Heart right ventricle (tissue), 16 donors: ENCODE data around the gene SLC15A2. TPM values are rescaled to one million over a fixed set of nuclear protein-coding genes. Genes with fewer than 3 reads are reported as not detected.

Experiments used
- ATAC-seq, 8 donors: fragments of 200-7000 bp; cut with Tn5 transposase; one replicate each; pipeline ENCODE4 v1.9.1; 2020; ENCODE audit warnings: mild to moderate bottlenecking in 8 of 8, moderate library complexity in 8 of 8, moderate number of reproducible peaks in 1 of 8
- DNase-seq, 2 donors: peaks; one replicate each; pipeline ENCODE4 v3.0.0-alpha.2; 2020
- H3K27ac ChIP-seq, 10 donors: fragments of 200-600 bp; sonication (generic) in 2 of 10; one replicate each; pipeline versions ENCODE4 v1.5.0 to v1.8.0; 2020 to 2022; ENCODE audit warnings: mild to moderate bottlenecking in 3 of 10
- H3K27me3 ChIP-seq, 7 donors: fragments of 200-600 bp; one replicate each; pipeline ENCODE4 v1.8.0; 2021 to 2022; ENCODE audit warnings: mild to moderate bottlenecking in 2 of 7
- H3K36me3 ChIP-seq, 9 donors: fragments of 200-600 bp; sonication (generic) in 1 of 9; one replicate each; pipeline versions ENCODE4 v1.5.0 to v1.8.0; 2020 to 2022; ENCODE audit warnings: mild to moderate bottlenecking in 2 of 9
- H3K4me1 ChIP-seq, 9 donors: fragments of 200-600 bp; sonication (generic) in 1 of 9; one replicate each; pipeline versions ENCODE4 v1.5.0 to v1.8.0; 2020 to 2022; ENCODE audit warnings: mild to moderate bottlenecking in 4 of 9
- H3K4me3 ChIP-seq, 10 donors: fragments of 200-600 bp; sonication (generic) in 2 of 10; one replicate each; pipeline versions ENCODE4 v1.5.0 to v1.8.0; 2020 to 2022; ENCODE audit warnings: mild to moderate bottlenecking in 7 of 10, moderate library complexity in 2 of 10
- H3K9me3 ChIP-seq, 11 donors: fragments of 200-600 bp in 10 of 11; sonication (generic) in 2 of 11; one replicate each; pipeline versions ENCODE4 v1.5.0 to v1.8.0; 2013 to 2022; ENCODE audit warnings: mild to moderate bottlenecking in 2 of 11, control low read depth in 1 of 11, moderate library complexity in 1 of 11
- CTCF ChIP-seq, 9 donors: fragments of 200-600 bp; sonication (generic) in 2 of 9; IDR thresholded peaks; one replicate each; pipeline versions ENCODE4 v1.5.0 to v1.8.0; 2021 to 2022; ENCODE audit warnings: antibody characterized with exemption in 9 of 9, mild to moderate bottlenecking in 5 of 9, moderate library complexity in 1 of 9
- WGBS, 2 donors: extraction: QIAGEN DNeasy Blood & Tissue Kit; methylation state at CpG; one replicate each; pipeline ENCODE4 v1.1.7; 2013; ENCODE audit warnings: inconsistent platforms in 1 of 2; 5-methylcytosine and 5-hydroxymethylcytosine counted together
- intact Hi-C, 10 donors: fragments of 100-400 bp; cut with DNase I; formaldehyde crosslinking; loops; one replicate each; pipeline versions ENCODE4 v1.11.1 to v1.14.2; 2022
- polyA plus RNA-seq, 2 donors: library from polyadenylated mRNA; stranded (reverse); fragments of 200-250 nt; gene quantifications; one replicate each; pipeline ENCODE4 v1.2.3, GENCODE V29; 2013
- total RNA-seq, 10 donors: library from RNA; stranded (reverse); fragmentation: NEBNext Ultra II Directional in 3 of 10; extraction: Animal tissue kit (Norgen Biotek cat#: 25700) in 3 of 10; gene quantifications; one replicate each; pipeline versions ENCODE4 v1.2.1 to v1.2.4, GENCODE V29; 2021 to 2023
- donor health status: Arrhythmogenic right ventricular cardiomyopathy.
- donor health status: ischemic (EF 13 %, LVEDD 7.1; RV severe dilation, severe dysfunction).
- donor health status: healthy with polysubstance abuse.
- donor health status: DM: no; HTN: yes; CAD: no.
- donor health status: DM: no; HTN: no; CAD: no.
- donor health status: ischemic (EF 25% LVEDD 6.9; RV normal size, moderate dysfunction).
- donor health status: ischemic (EF 25% LVEDD 5.7; RV mildly dilated, moderate dysfunction).
- donor health status: healthy.
- donor health status: DM: yes; HTN: yes; CAD: no.
- donor health status: Ischemic cardiomyopathy.
- donor health status: ischemic (EF 35%, LVEDD 5.7; RV mildly dilated, moderate dysfunction).
- donor health status: nonischemic (EF 11% LVEDD 7.7; RV severe dilation, severe dysfunction).
- donor health status: DM: yes; HTN: yes; CAD: no.
- donor health status: PGD.
- donor health status: ischemic (EF 29% LVEDD 5.4; RV normal size, mild dysfunction).
- donor health status: nonischemic (EF 23%, LVEDD 6.1; RV moderate dilation, normal function).

SLC15A2 gene
- total and polyA plus RNA-seq, 12 donors = 0.45 to 14.9 (median 3.9) TPM

- Histone ChIP-seq H3K4me3 (no peak overlapping the region), H3K27me3 (no peaks in the 10 kb centered on the region), H3K27ac (no peak overlapping the region), H3K9me3 (peaks cover 0 to 28% (median 6%) of the 10 kb centered on the region in 11 donors), H3K4me1 (peaks cover 0 to 6% (median 0%) of the 10 kb centered on the region in 9 donors), H3K36me3 (no peaks in the 10 kb centered on the region)
- DNase-seq = no peak
- intact Hi-C loops = no loop called here
- ATAC-seq = no peak
- no peak for TF ChIP-seq CTCF (IDR thresholded peaks at IDR 0.05)
- 96% methylated on average over 1 of the region's 1 CpG for WGBS, 2 donors
These were observed 82.5 kb downstream of the SLC15A2 start for GRCh38 chr3:121976727-121977126.

- TF ChIP-seq CTCF (IDR thresholded peaks at IDR 0.05) = no peak
- H3K27ac ChIP-seq = no peak overlapping the region
- H3K4me3 ChIP-seq = no peak overlapping the region
- H3K27me3 ChIP-seq = no peaks in the 10 kb centered on the region
- DNase-seq (no peak), ATAC-seq (no peak)
- H3K9me3 ChIP-seq = peaks cover 0 to 47% (median 13%) of the 10 kb centered on the region in 11 donors
- H3K36me3 ChIP-seq = no peaks in the 10 kb centered on the region
- intact Hi-C loops = no loop called here
- H3K4me1 ChIP-seq = peaks cover 0 to 6% (median 0%) of the 10 kb centered on the region in 9 donors
- 76 to 90% methylated on average over 2 of the region's 2 CpGs for WGBS, 2 donors
These were observed 85.0 kb downstream of the SLC15A2 start for GRCh38 chr3:121979246-121979645.

- H3K4me1 ChIP-seq = peaks cover 0 to 6% (median 0%) of the 10 kb centered on the region in 9 donors
- H3K27ac ChIP-seq = peak overlapping the region in 1 of 10 donors; percentile 27
- no peak for DNase-seq
- H3K9me3 ChIP-seq = peaks cover 0 to 44% (median 13%) of the 10 kb centered on the region in 11 donors
- no peaks in the 10 kb centered on the region for H3K27me3 ChIP-seq
- no peak overlapping the region for H3K4me3 ChIP-seq
- no peak for TF ChIP-seq CTCF (IDR thresholded peaks at IDR 0.05)
- intact Hi-C loops = no loop called here
- no peaks in the 10 kb centered on the region for H3K36me3 ChIP-seq
- ATAC-seq = no peak
These were observed 85.7 kb downstream of the SLC15A2 start for GRCh38 chr3:121979734-121980449.

GRCh38 chr3:121980450-121980796 is 86.2 kb downstream of the SLC15A2 start:
- H3K4me1 ChIP-seq = peaks cover 0 to 6% (median 0%) of the 10 kb centered on the region in 9 donors
- 76 to 83% methylated on average over 5 of the region's 5 CpGs for WGBS, 2 donors
- H3K4me3 ChIP-seq = no peak overlapping the region
- no peaks in the 10 kb centered on the region for H3K36me3 ChIP-seq
- intact Hi-C loops = no loop called here
- TF ChIP-seq CTCF (IDR thresholded peaks at IDR 0.05) = no peak
- H3K27ac ChIP-seq = peak overlapping the region in 1 of 10 donors; percentile 27
- ATAC-seq (no peak), DNase-seq (no peak)
- no peaks in the 10 kb centered on the region for H3K27me3 ChIP-seq
- peaks cover 0 to 39% (median 13%) of the 10 kb centered on the region in 11 donors for H3K9me3 ChIP-seq
